ENCODE data around the gene HOXB8.

GRCh38 chr17:48598736-48599135, 16.4 kb downstream of the HOXB8 start:
- TF ChIP-seq, protein P1, sequence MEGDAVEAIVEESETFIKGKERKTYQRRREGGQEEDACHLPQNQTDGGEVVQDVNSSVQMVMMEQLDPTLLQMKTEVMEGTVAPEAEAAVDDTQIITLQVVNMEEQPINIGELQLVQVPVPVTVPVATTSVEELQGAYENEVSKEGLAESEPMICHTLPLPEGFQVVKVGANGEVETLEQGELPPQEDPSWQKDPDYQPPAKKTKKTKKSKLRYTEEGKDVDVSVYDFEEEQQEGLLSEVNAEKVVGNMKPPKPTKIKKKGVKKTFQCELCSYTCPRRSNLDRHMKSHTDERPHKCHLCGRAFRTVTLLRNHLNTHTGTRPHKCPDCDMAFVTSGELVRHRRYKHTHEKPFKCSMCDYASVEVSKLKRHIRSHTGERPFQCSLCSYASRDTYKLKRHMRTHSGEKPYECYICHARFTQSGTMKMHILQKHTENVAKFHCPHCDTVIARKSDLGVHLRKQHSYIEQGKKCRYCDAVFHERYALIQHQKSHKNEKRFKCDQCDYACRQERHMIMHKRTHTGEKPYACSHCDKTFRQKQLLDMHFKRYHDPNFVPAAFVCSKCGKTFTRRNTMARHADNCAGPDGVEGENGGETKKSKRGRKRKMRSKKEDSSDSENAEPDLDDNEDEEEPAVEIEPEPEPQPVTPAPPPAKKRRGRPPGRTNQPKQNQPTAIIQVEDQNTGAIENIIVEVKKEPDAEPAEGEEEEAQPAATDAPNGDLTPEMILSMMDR (IDR thresholded peaks at IDR 0.05) = no peak
- TF ChIP-seq POLR2A (IDR thresholded peaks at IDR 0.05) = no peak
